ENCODE data around the gene ICAM3. TPM values are rescaled to one million over a fixed set of nuclear protein-coding genes. Genes with fewer than 3 reads are reported as not detected.

The ICAM3 gene
- total and polyA plus RNA-seq, 2 of the 4 experiments (the other 2 are of a cell fraction) = 6.6 to 11.7 TPM

GRCh38 chr19:10292789-10293636 lies 46.4 kb downstream of the ICAM3 start (continued):
- TF ChIP-seq CEBPB (IDR thresholded peaks at IDR 0.05; ENCODE audit: low read depth, low read length) (no peak), MAFK (IDR thresholded peaks at IDR 0.05; ENCODE audit: low read depth, low read length) (no peak)

GRCh38 chr19:10292206-10292788 lies 47.1 kb downstream of the ICAM3 start:
- H4K91ac ChIP-seq (ENCODE audit: insufficient read depth, low read depth, low read length) = peak overlapping the region; percentile 17; the same call in 1 of the 2 replicates
- H2BK20ac ChIP-seq (ENCODE audit: low read depth, low read length) = no peak overlapping the region
- H2AK9ac ChIP-seq (replicated peaks; ENCODE audit: low read depth, low read length, poor library complexity) = peak overlapping the region; percentile 83
- H3K4ac ChIP-seq (ENCODE audit: low read depth, low read length) = peak overlapping the region; percentile 32
- H3K79me1 ChIP-seq (ENCODE audit: low read depth in 1 of 2, low read length in 2 of 2) = peaks cover 0 to 4% of the 10 kb centered on the region in 2 experiments; a peak in 1 of 4 replicates
- H2AFZ ChIP-seq (replicated peaks; ENCODE audit: low read length, poor library complexity) = peak overlapping the region; percentile 92
- intact Hi-C loops (cut with micrococcal nuclease) (no loop called here), in situ Hi-C loops (cut with MboI; ENCODE audit: low sequenced_read_pairs) (no loop called here), dilution Hi-C loops (cut with HindIII; ENCODE audit: low sequenced_read_pairs, unreplicated experiment) (no loop called here)
- no peak overlapping the region for H3K23ac ChIP-seq (ENCODE audit: low read depth, low read length)
- WGBS, 2 experiments (ENCODE audit: extremely low coverage in 2 of 2, insufficient read length in 1 of 2) = 6% methylated on average over 29 of the region's 45 CpGs; no CpG with 5 or more reads in 1 of the 2 experiments
- peak overlapping the region; percentile 31; the same call in 1 of the 3 replicates for H2BK15ac ChIP-seq (ENCODE audit: low read depth, low read length)
- peak overlapping the region; percentile 22 for H2BK5ac ChIP-seq (ENCODE audit: low read depth, low read length, poor library complexity, severe bottlenecking)
- peak overlapping the region; percentile 88 for H4K5ac ChIP-seq (ENCODE audit: low read depth, low read length)
- peaks cover 6% of the 10 kb centered on the region for H4K20me1 ChIP-seq (ENCODE audit: insufficient read depth, low read length)
- no peaks in the 10 kb centered on the region; the same call in 1 of the 2 replicates for H3K27me3 ChIP-seq (ENCODE audit: control insufficient read depth, insufficient read depth, low read length)
- peaks cover 14% of the 10 kb centered on the region; the same call in 1 of the 2 replicates for H3K36me3 ChIP-seq (ENCODE audit: control insufficient read depth, insufficient read depth, low read length)
- DNase-seq = peak; percentile 78
- peak overlapping the region; percentile 47; the same call in 1 of the 2 replicates for H3K14ac ChIP-seq (replicated peaks; ENCODE audit: low read depth, low read length)
- H3K4me2 ChIP-seq (ENCODE audit: low read depth, low read length) = peak overlapping the region; percentile 96
- H3K18ac ChIP-seq (ENCODE audit: low read depth, low read length) = peak overlapping the region; percentile 61
- no peak overlapping the region for H3K56ac ChIP-seq (ENCODE audit: extremely low read depth, insufficient read depth, low read length)
- peak overlapping the region; percentile 34 to 59; a peak in 2 of 4 replicates for H4K8ac ChIP-seq (ENCODE audit: low read depth in 2 of 2, low read length in 2 of 2)
- no peak overlapping the region for H2BK120ac ChIP-seq (ENCODE audit: low read depth, low read length)
- no TSS peak for BruUV-seq (replicated peaks)
- ChIA-PET POLR2A (ENCODE audit: unreplicated experiment) (interaction anchor here (1.6 kb wide), 1 partner anchor 21 kb away, joined by 8 read pairs; the partner anchor contains the start of gene ICAM1), CTCF (no interaction called here)
- H3K9me1 ChIP-seq (ENCODE audit: insufficient read depth, low read length) = peaks cover 8% of the 10 kb centered on the region
- peak overlapping the region; percentile 77 for H3K4me3 ChIP-seq (ENCODE audit: insufficient read depth, low read depth, low read length)
- H3K9ac ChIP-seq (ENCODE audit: low read depth, low read length) = peak overlapping the region; percentile 29; the same call in 1 of the 2 replicates
- peak; percentile 70 for ATAC-seq (ENCODE audit: low read depth)
- peak overlapping the region; percentile 91 for H2AK5ac ChIP-seq (ENCODE audit: low read depth, low read length)
- peak overlapping the region; percentile 18; the same call in 1 of the 2 replicates for H3K27ac ChIP-seq (ENCODE audit: insufficient read depth, low read length)
- no peak for TF ChIP-seq POLR2A (IDR thresholded peaks at IDR 0.05; ENCODE audit: low read depth, low read length)
- no peak for TF ChIP-seq MXI1 (IDR thresholded peaks at IDR 0.05; ENCODE audit: borderline replicate concordance, low read depth, low read length)
- no peak for TF ChIP-seq FOS (IDR thresholded peaks at IDR 0.05; ENCODE audit: low read depth, low read length)
- no peak for TF ChIP-seq RCOR1 (IDR thresholded peaks at IDR 0.05; ENCODE audit: insufficient replicate concordance, low read length)
- TF ChIP-seq ELK1 (IDR thresholded peaks at IDR 0.05; ENCODE audit: borderline replicate concordance, low read depth, low read length) = no peak
- TF ChIP-seq NFE2L2 (IDR thresholded peaks at IDR 0.05; ENCODE audit: low read depth, low read length) = no peak
- peak; percentile 51; the same call in 1 of the 2 replicates for TF ChIP-seq MAZ (IDR thresholded peaks at IDR 0.05; ENCODE audit: borderline replicate concordance, low read depth, low read length)
- TF ChIP-seq BHLHE40 (IDR thresholded peaks at IDR 0.05; ENCODE audit: low read depth, low read length) = peak; percentile 45; the same call in 1 of the 2 replicates
- H3K9me3 ChIP-seq (ENCODE audit: control insufficient read depth, insufficient read depth, low read length) = no peaks in the 10 kb centered on the region
- peaks cover 16% of the 10 kb centered on the region for H3K4me1 ChIP-seq (ENCODE audit: control insufficient read depth, insufficient read depth, low read length)
